ENCODE results near the gene CSNK2A3.

The CSNK2A3 gene

GRCh38 chr11:11332141-11332710, 20.8 kb downstream of the CSNK2A3 start:
- no peak for DNase-seq

GRCh38 chr11:11329062-11329806, 23.8 kb downstream of the CSNK2A3 start:
- no peak for DNase-seq

GRCh38 chr11:11324090-11324489, 29.0 kb downstream of the CSNK2A3 start:
- no peak for DNase-seq

GRCh38 chr11:11322101-11322500, 30.9 kb downstream of the CSNK2A3 start:
- DNase-seq: no peak

- no peak for DNase-seq
Observed at GRCh38 chr11:11320825-11321224, 32.2 kb downstream of the CSNK2A3 start.

- DNase-seq: no peak
Observed at GRCh38 chr11:11318961-11319360, 34.1 kb downstream of the CSNK2A3 start.

- DNase-seq: no peak
Observed at GRCh38 chr11:11318461-11318860, 34.6 kb downstream of the CSNK2A3 start.

- DNase-seq: no peak
Observed at GRCh38 chr11:11316651-11317230, 36.3 kb downstream of the CSNK2A3 start.

GRCh38 chr11:11313902-11314692, 39.0 kb downstream of the CSNK2A3 start:
- DNase-seq: no peak

GRCh38 chr11:11313426-11313825, 39.6 kb downstream of the CSNK2A3 start:
- no peak for DNase-seq

GRCh38 chr11:11312738-11313137, 40.3 kb downstream of the CSNK2A3 start:
- no peak for DNase-seq

- DNase-seq: no peak
Observed at GRCh38 chr11:11311169-11311568, 41.9 kb downstream of the CSNK2A3 start.

GRCh38 chr11:11309906-11310305, 43.1 kb downstream of the CSNK2A3 start:
- no peak for DNase-seq

GRCh38 chr11:11308249-11308648, 44.8 kb downstream of the CSNK2A3 start:
- DNase-seq: no peak

GRCh38 chr11:11306855-11307254, 46.2 kb downstream of the CSNK2A3 start:
- no peak for DNase-seq

- no peak for DNase-seq
Observed at GRCh38 chr11:11304550-11304949, 48.5 kb downstream of the CSNK2A3 start.

- DNase-seq: no peak
Observed at GRCh38 chr11:11302565-11302964, 50.5 kb downstream of the CSNK2A3 start.

All from HCEC 1CT (cell line).